ENCODE data around the gene DPYD. TPM values are rescaled to one million over a fixed set of nuclear protein-coding genes. Genes with fewer than 3 reads are reported as not detected.

Gene DPYD
- polyA plus RNA-seq, 1 of the 3 experiments (the other 2 are of a cell fraction) = 23.0 TPM

- Histone ChIP-seq H3K4me1 (ENCODE audit: control insufficient read depth in 1 of 2, insufficient read depth in 2 of 2, low read depth in 1 of 2, low read length in 1 of 2) (no peaks in the 10 kb centered on the region; a peak in 1 of 4 replicates), H3F3A (replicated peaks; ENCODE audit: insufficient read depth) (no peaks in the 10 kb centered on the region), H3K9ac (no peak overlapping the region), H4K20me1 (ENCODE audit: insufficient read depth) (no peaks in the 10 kb centered on the region), H3K9me3 (no peaks in the 10 kb centered on the region), H3K79me2 (ENCODE audit: insufficient read depth) (peaks cover 4% of the 10 kb centered on the region; the same call in 1 of the 2 replicates), H3K27me3 (ENCODE audit: insufficient read depth) (no peaks in the 10 kb centered on the region), H3K4me2 (no peak overlapping the region), H3K27ac (ENCODE audit: low read depth in 2 of 2, low read length in 1 of 2) (no peak overlapping the region), H3K36me3 (replicated peaks in 1 of 2; ENCODE audit: control insufficient read depth in 1 of 2, insufficient read depth in 2 of 2, low read length in 1 of 2) (peaks cover 0 to 24% of the 10 kb centered on the region in 2 experiments), H2AFZ (ENCODE audit: low read depth) (no peak overlapping the region), H3K4me3 (ENCODE audit: low read depth in 2 of 2, low read length in 1 of 2) (no peak overlapping the region), H3K9me2 (no peaks in the 10 kb centered on the region)
- CTCF ChIA-PET = no interaction called here
- POLR2A ChIA-PET = no interaction called here
- TF ChIP-seq YY1 (IDR thresholded peaks at IDR 0.05; ENCODE audit: low read depth) = no peak
- TF ChIP-seq USF1 (IDR thresholded peaks at IDR 0.05; ENCODE audit: borderline replicate concordance, low read depth) = no peak
- no peak for TF ChIP-seq FOSL2 (IDR thresholded peaks at IDR 0.05; ENCODE audit: borderline replicate concordance, low read depth)
- TF ChIP-seq NFIC (IDR thresholded peaks at IDR 0.05; ENCODE audit: borderline replicate concordance) = no peak
- no peak for TF ChIP-seq GABPA (IDR thresholded peaks at IDR 0.05; ENCODE audit: low read depth)
- no peak for TF ChIP-seq RCOR1 (IDR thresholded peaks at IDR 0.05; ENCODE audit: low read length)
- no peak for TF ChIP-seq RFX5 (IDR thresholded peaks at IDR 0.05; ENCODE audit: low read length)
- no peak for TF ChIP-seq POLR2AphosphoS5 (IDR thresholded peaks at IDR 0.05; ENCODE audit: low read depth, low read length)
- TF ChIP-seq EP300 (IDR thresholded peaks at IDR 0.05; ENCODE audit: borderline replicate concordance in 1 of 2, low read depth in 1 of 2, low read length in 1 of 2) = no peak
- no peak for TF ChIP-seq TEAD4 (IDR thresholded peaks at IDR 0.05; ENCODE audit: borderline replicate concordance, insufficient read depth)
- TF ChIP-seq FOXM1 (IDR thresholded peaks at IDR 0.05; ENCODE audit: low read depth) = no peak
- no peak for TF ChIP-seq MEF2A (IDR thresholded peaks at IDR 0.05; ENCODE audit: borderline replicate concordance, low read depth)
- no peak for TF ChIP-seq MXI1 (IDR thresholded peaks at IDR 0.05; ENCODE audit: low read depth, low read length)
- no peak for TF ChIP-seq EZH2phosphoT487 (IDR thresholded peaks at IDR 0.05; ENCODE audit: borderline replicate concordance, low read depth)
- no peak for TF ChIP-seq IRF3 (IDR thresholded peaks at IDR 0.05; ENCODE audit: low read depth, low read length)
- no peak for TF ChIP-seq USF2 (IDR thresholded peaks at IDR 0.05; ENCODE audit: borderline replicate concordance, low read depth, low read length)
- no peak for TF ChIP-seq GATA2 (CRISPR knock-in tag; IDR thresholded peaks at IDR 0.05)
- TF ChIP-seq CTCF (IDR thresholded peaks at IDR 0.05) = no peak
- TF ChIP-seq PBX3 (IDR thresholded peaks at IDR 0.05) = no peak
- no peak for TF ChIP-seq ELF1 (IDR thresholded peaks at IDR 0.05)
- 94% methylated on average over 3 of the region's 3 CpGs for WGBS (ENCODE audit: low lambda C conversion rate)
- no peak for DNase-seq
Measured at GRCh38 chr1:97610748-97611147, 310.1 kb downstream of the DPYD start.
